GM21717 (cell line): ENCODE results near the gene CTIF.

ENCODE experiments used
- ATAC-seq: cut with Tn5 transposase; IDR thresholded peaks from one replicate; pipeline ENCODE4 v1.9.1; 2021; ENCODE audit warnings: mild to moderate bottlenecking, moderate library complexity; ENCODE audit not compliant: unreplicated experiment

CTIF gene

DNA sequence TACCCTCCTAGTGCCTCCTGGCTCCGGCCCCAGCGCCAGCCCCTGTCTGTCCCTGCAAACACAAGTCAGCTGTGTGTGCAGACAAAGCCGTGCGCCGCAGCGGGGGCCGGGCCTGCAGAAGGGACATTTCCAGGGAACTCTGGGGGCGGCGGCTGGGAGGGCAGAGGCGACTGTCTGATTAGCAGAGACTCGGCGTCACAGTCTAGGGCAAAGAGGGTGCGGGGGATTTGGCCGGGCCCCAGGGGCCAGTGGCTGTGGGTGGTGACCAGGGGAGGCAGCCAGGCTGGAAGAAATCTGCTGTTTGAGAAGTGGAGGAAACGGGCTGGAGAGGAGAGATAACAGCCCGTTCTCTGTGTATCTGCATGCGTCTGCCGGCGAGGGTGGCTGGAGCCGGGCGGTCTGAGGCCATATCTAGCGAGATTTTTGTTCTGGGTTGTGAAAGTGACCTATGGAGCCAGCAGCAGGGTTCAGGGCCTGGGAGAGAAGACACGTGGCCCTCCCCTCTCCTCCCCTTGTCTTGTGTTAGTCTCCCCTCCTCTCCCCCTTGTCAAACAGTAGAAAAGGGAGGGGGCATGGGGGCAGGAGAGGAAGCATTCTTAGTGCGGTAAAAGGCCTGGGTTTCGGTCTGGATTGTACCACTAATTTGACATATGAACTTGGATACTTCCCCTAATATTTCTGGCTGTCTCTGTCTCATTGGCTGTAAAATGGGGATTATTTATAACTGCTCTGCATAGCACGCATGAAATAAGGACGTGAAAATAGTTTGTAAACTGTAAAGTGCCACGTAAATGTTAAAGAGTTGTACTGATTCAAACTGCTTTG is 242.5 kb downstream of the CTIF start:
- ATAC-seq = no peak

DNA sequence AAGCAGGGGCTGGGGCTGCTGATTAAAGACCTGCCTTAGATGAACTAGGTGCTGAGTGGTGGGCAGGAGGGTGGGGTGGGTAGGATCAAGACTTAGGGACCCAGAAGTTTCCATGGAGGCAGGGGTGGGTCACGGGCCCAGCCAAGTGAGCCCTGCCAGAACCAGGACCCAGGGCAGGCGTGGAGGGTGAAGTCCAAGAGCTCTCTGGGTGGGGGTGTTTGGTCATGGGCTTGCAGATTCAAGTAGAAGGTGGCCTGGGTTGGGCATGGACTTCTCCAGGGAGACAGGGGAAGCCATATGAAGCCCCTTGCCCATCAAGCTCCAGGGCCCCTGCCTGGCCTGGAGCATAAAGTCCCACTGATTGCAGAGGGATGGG is 243.1 kb downstream of the CTIF start:
- ATAC-seq = no peak

DNA sequence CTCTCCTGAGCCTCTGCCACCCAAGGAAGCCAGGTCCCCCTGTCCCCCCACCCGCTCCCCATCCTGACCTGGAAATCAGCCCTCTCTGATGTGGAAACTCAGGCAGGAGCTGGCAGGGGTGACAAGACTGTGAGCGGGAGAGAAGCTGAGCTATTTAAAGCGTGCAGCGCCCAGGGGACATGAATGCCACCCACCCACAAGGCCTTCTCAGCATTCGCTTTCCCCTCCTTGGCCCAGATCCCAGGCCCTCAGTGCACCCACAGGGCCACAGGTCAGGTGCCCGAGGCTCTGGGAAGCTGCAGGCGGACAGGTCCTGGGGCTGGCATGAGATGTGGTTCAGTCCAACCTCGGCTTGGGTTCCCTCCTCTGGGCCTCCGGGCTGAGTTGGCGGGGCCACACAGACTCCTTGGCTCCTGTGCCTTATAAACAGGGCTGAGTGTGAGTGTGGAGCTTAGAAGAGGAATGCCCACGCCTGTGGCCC is 243.6 kb downstream of the CTIF start:
- no peak for ATAC-seq

DNA sequence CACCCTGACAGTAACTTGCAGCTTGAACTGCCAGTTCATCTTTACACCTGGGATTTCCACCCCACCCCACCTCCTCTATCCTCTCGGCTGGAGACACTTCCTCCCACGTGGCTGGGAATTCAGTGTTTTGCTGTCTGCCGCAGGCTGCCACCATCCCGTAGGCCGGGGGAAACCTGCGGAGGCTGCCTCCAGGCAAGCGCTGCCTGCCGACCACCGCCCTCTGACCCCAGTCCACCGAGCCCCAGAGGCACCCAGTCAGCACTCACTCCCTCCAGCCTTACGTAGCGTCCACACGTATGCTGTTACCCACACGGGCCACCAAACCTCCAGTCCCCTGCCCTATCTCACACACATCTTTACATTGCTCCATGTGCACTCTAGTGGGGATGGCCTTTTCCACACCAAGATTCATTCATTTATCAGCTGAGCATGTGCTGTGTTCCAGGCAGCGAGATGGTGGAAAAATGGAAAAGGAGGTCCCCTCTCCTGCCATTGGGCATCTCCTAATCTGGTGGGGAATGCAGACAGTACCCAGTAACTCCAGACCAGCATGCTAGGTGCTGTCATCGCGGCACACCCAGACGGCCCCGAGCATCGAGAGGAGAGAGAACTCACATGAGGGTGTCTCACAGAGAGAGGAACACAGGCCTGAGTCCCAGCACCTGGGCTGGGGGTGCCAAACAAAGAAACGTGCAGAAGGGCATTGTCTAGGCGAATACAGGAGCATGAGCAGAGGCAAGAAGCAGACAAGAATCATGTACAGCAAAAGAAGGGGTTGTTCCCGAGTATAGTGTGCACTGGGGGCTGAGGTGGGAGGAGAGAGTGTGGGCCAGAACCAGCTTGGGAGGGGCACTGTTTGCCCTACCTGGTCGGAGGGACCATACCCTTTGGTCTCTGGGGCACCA is 245.0 kb downstream of the CTIF start:
- ATAC-seq = no peak

DNA sequence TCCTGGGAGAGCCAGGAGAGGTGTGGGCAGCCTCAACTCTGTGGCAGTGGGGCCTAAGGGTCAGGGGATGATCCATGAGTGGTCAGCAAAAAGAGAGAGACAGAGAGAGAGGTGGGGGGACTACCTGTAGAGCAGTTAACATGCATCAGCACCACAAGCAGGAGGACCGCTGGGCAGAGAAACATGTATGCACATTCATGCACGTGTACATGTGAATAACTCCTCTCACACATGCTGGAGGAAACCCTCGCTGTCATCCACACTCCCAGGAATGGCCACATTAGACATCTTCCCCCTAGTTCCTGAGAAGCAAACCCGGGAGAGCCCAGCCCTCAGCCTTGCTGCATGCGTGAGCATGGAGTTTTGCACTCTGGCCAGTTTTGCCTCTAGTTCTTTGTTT is 245.8 kb downstream of the CTIF start:
- no peak for ATAC-seq

GRCh38 chr18:48785091-48785614 is 246.3 kb downstream of the CTIF start:
- ATAC-seq = peak; percentile 73

- no peak for ATAC-seq
Measured at GRCh38 chr18:48785736-48786454, 247.1 kb downstream of the CTIF start.

DNA sequence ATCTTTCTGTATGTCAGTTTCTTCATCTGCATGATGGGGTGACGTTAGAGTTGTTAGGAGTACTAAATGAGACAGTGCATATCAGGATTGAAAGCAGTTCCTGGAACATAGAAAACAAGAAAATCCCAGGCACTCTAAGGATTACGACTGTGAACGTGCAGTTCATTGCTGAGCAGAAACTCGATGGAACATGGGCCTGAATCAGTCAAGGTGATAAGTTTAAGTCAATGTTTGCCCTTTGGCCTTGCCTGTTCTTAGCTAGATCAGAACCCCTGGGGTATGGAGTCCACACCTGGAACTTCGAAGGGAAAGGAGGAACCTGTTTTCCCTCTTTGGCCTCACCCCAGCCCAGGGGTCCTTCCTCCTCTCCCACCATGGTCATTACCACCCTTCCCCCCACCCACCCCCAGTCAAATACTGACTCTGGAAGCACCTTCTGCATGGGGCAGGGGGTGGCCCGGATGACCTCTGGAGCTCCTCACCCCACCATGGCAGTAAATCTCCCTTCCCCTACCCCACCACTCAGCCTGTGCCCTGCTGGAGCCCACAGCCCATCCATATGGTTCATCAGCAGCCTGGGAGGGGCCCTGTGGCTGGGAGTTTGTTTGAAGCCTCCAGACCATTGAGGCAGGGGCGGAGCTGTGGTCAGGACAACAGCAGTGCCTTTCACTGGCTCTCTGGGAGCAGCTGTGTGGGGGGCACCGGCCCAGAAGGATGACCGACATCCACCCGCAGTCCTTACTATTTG is 247.8 kb downstream of the CTIF start:
- no peak for ATAC-seq

- no peak for ATAC-seq
Measured at GRCh38 chr18:48787203-48788151, 248.6 kb downstream of the CTIF start.

GRCh38 chr18:48788373-48788772 is 249.5 kb downstream of the CTIF start:
- ATAC-seq = no peak

DNA sequence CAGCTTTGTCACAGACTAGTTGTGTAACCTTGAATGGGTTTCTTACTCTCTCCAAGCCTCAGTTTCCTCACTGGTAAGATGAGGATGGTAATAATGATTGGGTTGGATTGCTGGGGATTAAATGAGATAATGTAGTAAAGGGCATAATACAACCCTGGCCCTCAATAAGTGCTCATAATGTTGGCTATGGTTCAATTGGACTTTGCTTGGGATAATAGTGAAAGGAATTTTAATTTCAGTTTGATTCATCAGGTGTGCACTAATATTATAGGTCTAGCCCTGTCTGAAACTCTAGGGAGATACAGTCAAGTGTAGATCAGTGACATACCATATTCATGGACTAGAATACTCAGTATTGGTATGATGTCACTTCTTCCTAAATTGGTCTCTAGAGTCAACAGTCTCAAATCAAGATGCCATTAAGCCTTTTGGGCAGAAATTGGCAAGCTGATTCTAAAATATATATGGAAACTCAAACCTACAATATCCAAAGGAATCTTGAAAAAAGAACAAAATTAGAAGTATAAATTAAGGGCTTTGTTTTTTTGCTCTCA is 250.5 kb downstream of the CTIF start:
- ATAC-seq = no peak

- no peak for ATAC-seq
Measured at GRCh38 chr18:48790226-48790863, 251.5 kb downstream of the CTIF start.

- no peak for ATAC-seq
Measured at GRCh38 chr18:48790869-48791635, 252.2 kb downstream of the CTIF start.

GRCh38 chr18:48791636-48792105 is 252.8 kb downstream of the CTIF start:
- no peak for ATAC-seq

DNA sequence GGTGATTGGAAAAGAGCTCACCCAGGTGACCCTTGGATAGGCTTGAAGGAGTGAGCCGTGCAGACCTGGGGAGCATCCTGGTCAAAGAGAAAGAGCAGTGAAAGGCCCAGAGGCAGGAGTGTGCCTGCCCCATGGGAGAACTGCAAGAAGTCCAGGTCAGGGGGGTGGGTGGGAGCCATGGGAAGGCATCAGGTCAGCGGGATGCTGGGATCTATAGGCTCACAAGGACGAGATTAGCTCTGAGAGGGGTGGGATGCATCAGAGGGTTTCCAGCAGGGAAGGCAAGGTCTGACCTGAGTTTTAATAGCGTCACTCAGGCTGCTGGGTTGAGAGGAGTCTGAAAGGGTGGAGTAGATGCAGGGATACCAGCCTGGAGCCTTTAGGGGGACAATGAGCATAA is 253.3 kb downstream of the CTIF start:
- no peak for ATAC-seq

- no peak for ATAC-seq
Measured at GRCh38 chr18:48792611-48793380, 254.0 kb downstream of the CTIF start.
